Natural killer cell (primary cell): ENCODE measurements around the gene ARFGAP2. TPM values are rescaled to one million over a fixed set of nuclear protein-coding genes. Genes with fewer than 3 reads are reported as not detected.
"Not testable (repeated sequence)": the region's sequence is repeated elsewhere in the genome, so short reads cannot be mapped to it uniquely, and the experiment has no call there.

ENCODE experiments used
- ATAC-seq, 3 donors: fragments of 150-1000 bp in 2 of 3; fragments of 200-7000 bp in 1 of 3; cut with Tn5 transposase; 1 replicate in 1 of 3; 2 replicates in 2 of 3; pipeline ENCODE4 v1.10.0; 2021; ENCODE audit warnings: mild to moderate bottlenecking in 2 of 3, moderate library complexity in 2 of 3
- DNase-seq, 2 donors: peaks; one replicate each; pipeline versions ENCODE4 v3.0.0 to v3.0.0-alpha.2; 2013 to 2021; ENCODE audit warnings: mixed read lengths in 1 of 2
- H3K27ac ChIP-seq: one replicate; pipeline ENCODE4 v1.5.1; 2013; ENCODE audit warnings: mild to moderate bottlenecking, low read length
- H3K27me3 ChIP-seq: one replicate; pipeline ENCODE4 v1.6.1; 2013; ENCODE audit warnings: low read length; ENCODE audit not compliant: control insufficient read depth, insufficient read depth
- H3K36me3 ChIP-seq: one replicate; pipeline ENCODE4 v1.6.1; 2013; ENCODE audit warnings: low read length; ENCODE audit not compliant: control insufficient read depth, insufficient read depth
- H3K4me1 ChIP-seq: one replicate; pipeline ENCODE4 v1.6.1; 2013; ENCODE audit warnings: low read length; ENCODE audit not compliant: control insufficient read depth, insufficient read depth
- H3K4me3 ChIP-seq: one replicate; pipeline ENCODE4 v1.5.1; 2013; ENCODE audit warnings: low read length
- H3K9me3 ChIP-seq: one replicate; pipeline ENCODE4 v1.6.1; 2013; ENCODE audit warnings: low read length; ENCODE audit not compliant: control insufficient read depth, insufficient read depth
- H3K27ac Mint-ChIP-seq, 2 donors: one replicate each; pipeline ENCODE4 v1.8.0; 2022; ENCODE audit warnings: mild to moderate bottlenecking in 2 of 2, mixed read lengths in 2 of 2, moderate library complexity in 1 of 2
- H3K27me3 Mint-ChIP-seq, 2 donors: one replicate each; pipeline ENCODE4 v1.8.0; 2022; ENCODE audit warnings: low read depth in 2 of 2, mixed read lengths in 2 of 2
- H3K36me3 Mint-ChIP-seq: one replicate; pipeline ENCODE4 v1.8.0; 2022; ENCODE audit warnings: mixed read lengths
- H3K4me1 Mint-ChIP-seq, 2 donors: one replicate each; pipeline ENCODE4 v1.8.0; 2022; ENCODE audit warnings: mixed read lengths in 2 of 2
- H3K4me3 Mint-ChIP-seq: one replicate; pipeline ENCODE4 v1.8.0; 2022; ENCODE audit warnings: mild to moderate bottlenecking, moderate library complexity, mixed read lengths
- H3K9me3 Mint-ChIP-seq, 2 donors: one replicate each; pipeline ENCODE4 v1.8.0; 2022; ENCODE audit warnings: mixed read lengths in 2 of 2
- CTCF ChIP-seq: fragments of 200-600 bp; IDR thresholded peaks from one replicate; pipeline ENCODE4 v1.8.0; 2022; ENCODE audit warnings: antibody characterized with exemption
- whole genome bisulfite sequencing: methylation state at CpG from one replicate; pipeline ENCODE4 v1.1.7; 2013; ENCODE audit warnings: missing lambda C conversion rate; ENCODE audit not compliant: insufficient coverage; 5-methylcytosine and 5-hydroxymethylcytosine counted together
- intact Hi-C: fragments of 100-400 bp; cut with micrococcal nuclease; formaldehyde crosslinking; loops from one replicate; pipeline ENCODE4 v1.14.2; 2022
- total RNA-seq, 4 donors: library from RNA; stranded (reverse); fragments of 120-200 nt in 1 of 4; gene quantifications; one replicate each; pipeline versions ENCODE4 v1.2.3 to v1.2.4, GENCODE V29; 2013 to 2022

The ARFGAP2 gene
- total RNA-seq, 3 donors from 2014 or later (not counting 1 experiment from before 2014, with no cell fraction given) = 199 to 236 (median 228) TPM

GRCh38 chr11:47207459-47207858 is 30.8 kb upstream of the ARFGAP2 start:
- H3K27me3 Mint-ChIP-seq = peaks cover 0 to 3% of the 10 kb centered on the region in 2 donors
- Histone ChIP-seq H3K36me3 (no peaks in the 10 kb centered on the region), H3K4me1 (no peaks in the 10 kb centered on the region), H3K4me3 (no peak overlapping the region), H3K27me3 (no peaks in the 10 kb centered on the region), H3K27ac (no peak overlapping the region), H3K9me3 (no peaks in the 10 kb centered on the region)
- TF ChIP-seq CTCF = no peak
- no peaks in the 10 kb centered on the region for H3K9me3 Mint-ChIP-seq
- DNase-seq (no peak), ATAC-seq (no peak)
- no peak overlapping the region for H3K4me3 Mint-ChIP-seq
- no peak overlapping the region for H3K27ac Mint-ChIP-seq
- H3K36me3 Mint-ChIP-seq = no peaks in the 10 kb centered on the region
- intact Hi-C loops = no loop called here
- 90% methylated on average over 6 of the region's 6 CpGs for WGBS
- H3K4me1 Mint-ChIP-seq = no peaks in the 10 kb centered on the region

DNA sequence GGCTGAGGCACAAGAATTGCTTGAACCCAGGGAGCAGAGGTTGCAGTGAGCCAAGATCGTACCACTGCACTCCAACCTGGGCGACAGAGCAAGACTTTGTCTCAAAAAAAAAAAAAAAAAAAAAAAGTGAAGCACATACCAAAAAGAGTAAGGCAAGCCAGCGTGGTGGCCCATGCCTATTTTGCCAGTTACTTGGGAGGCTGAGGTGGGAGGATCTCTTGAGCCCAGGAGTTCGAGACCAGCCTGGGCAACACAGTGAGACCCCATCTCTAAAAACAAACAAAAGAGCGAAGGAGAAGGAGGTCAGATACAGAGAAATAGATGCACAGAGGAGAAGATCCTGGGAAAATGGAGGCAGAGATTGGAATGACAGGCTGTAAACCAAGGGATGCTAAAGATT is 29.9 kb upstream of the ARFGAP2 start:
- H3K27me3 ChIP-seq, ATAC-seq, H3K27me3 Mint-ChIP-seq, H3K4me1 ChIP-seq, H3K4me3 Mint-ChIP-seq, H3K4me1 Mint-ChIP-seq, intact Hi-C loops, H3K36me3 ChIP-seq, DNase-seq, H3K4me3 ChIP-seq, H3K9me3 ChIP-seq, H3K36me3 Mint-ChIP-seq, H3K9me3 Mint-ChIP-seq, H3K27ac ChIP-seq, H3K27ac Mint-ChIP-seq: not testable (repeated sequence)
- 90% methylated on average over 5 of the region's 5 CpGs for WGBS

- 100% methylated on average over 1 of the region's 2 CpGs for WGBS
- H3K4me1 ChIP-seq = no peaks in the 10 kb centered on the region
These were observed 27.9 kb upstream of the ARFGAP2 start for GRCh38 chr11:47204637-47204989.

DNA sequence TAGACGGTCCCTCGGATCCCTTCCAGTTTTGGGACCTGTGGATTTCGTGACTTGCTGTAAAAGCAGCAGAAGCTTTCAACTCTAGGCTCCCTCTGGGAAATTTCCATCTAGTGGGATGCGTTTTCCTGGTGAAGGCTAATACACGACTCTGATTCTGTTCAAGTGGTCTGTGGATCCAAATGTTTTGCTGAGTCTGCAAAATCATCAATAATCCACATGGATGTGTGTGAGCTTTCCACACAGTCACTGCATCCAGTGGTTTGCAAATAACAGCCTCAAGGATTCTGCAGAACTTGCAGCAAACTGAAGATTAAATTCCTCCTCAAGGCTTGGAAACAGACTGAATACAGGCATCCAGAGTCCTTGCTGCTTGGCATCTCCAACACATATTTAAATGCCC is 25.9 kb upstream of the ARFGAP2 start:
- no peak for TF ChIP-seq CTCF
- Mint-ChIP-seq H3K27me3 (peaks cover 0 to 6% of the 10 kb centered on the region in 2 donors), H3K4me3 (no peak overlapping the region), H3K36me3 (no peaks in the 10 kb centered on the region), H3K4me1 (no peaks in the 10 kb centered on the region), H3K9me3 (no peaks in the 10 kb centered on the region), H3K27ac (no peak overlapping the region)
- DNase-seq (no peak), ATAC-seq (no peak)
- Histone ChIP-seq H3K4me3 (no peak overlapping the region), H3K4me1 (no peaks in the 10 kb centered on the region), H3K9me3 (no peaks in the 10 kb centered on the region), H3K27me3 (no peaks in the 10 kb centered on the region), H3K36me3 (no peaks in the 10 kb centered on the region), H3K27ac (no peak overlapping the region)
- intact Hi-C loops = no loop called here
- 87% methylated on average over 5 of the region's 5 CpGs for WGBS

More at GRCh38 chr11:47204637-47204989, 27.9 kb upstream of the ARFGAP2 start:
- Histone ChIP-seq H3K27ac (no peak overlapping the region), H3K9me3 (no peaks in the 10 kb centered on the region), H3K4me3 (no peak overlapping the region), H3K27me3 (no peaks in the 10 kb centered on the region), H3K36me3 (no peaks in the 10 kb centered on the region)
- Mint-ChIP-seq H3K27me3 (peaks cover 0 to 3% of the 10 kb centered on the region in 2 donors), H3K27ac (no peak overlapping the region), H3K4me1 (no peaks in the 10 kb centered on the region), H3K4me3 (no peak overlapping the region), H3K36me3 (no peaks in the 10 kb centered on the region), H3K9me3 (no peaks in the 10 kb centered on the region)
- DNase-seq (no peak), ATAC-seq (no peak)
- no peak for TF ChIP-seq CTCF
- intact Hi-C loops = no loop called here
